Fibroblast of lung (primary cell): Measurements from ENCODE around the gene TMEM63C. TPM values are rescaled to one million over a fixed set of nuclear protein-coding genes. Genes with fewer than 3 reads are reported as not detected.

Experiments used
- DNase-seq, 2 donors: peaks; one replicate each; pipeline versions ENCODE4 v3.0.0 to v3.0.0-alpha.2; 2010; ENCODE audit warnings: low read depth in 2 of 2
- H2AFZ ChIP-seq: 2 replicates; pipeline ENCODE4 v1.5.1; 2012; ENCODE audit warnings: low read length, control low read depth, inconsistent platforms
- H3K27ac ChIP-seq: 2 replicates; pipeline ENCODE4 v1.5.1; 2011; ENCODE audit warnings: low read length, control low read depth; ENCODE audit not compliant: insufficient read depth
- H3K27me3 ChIP-seq: 2 replicates; pipeline ENCODE4 v1.5.1; 2011; ENCODE audit warnings: mild to moderate bottlenecking, low read length; ENCODE audit not compliant: control insufficient read depth, insufficient read depth
- H3K36me3 ChIP-seq: 2 replicates; pipeline ENCODE4 v1.5.1; 2011; ENCODE audit warnings: low read length; ENCODE audit not compliant: control insufficient read depth, insufficient read depth
- H3K4me1 ChIP-seq: 2 replicates; pipeline ENCODE4 v1.5.1; 2011; ENCODE audit warnings: low read length; ENCODE audit not compliant: control insufficient read depth, insufficient read depth; ENCODE audit errors: extremely low read depth
- H3K4me2 ChIP-seq: 2 replicates; pipeline ENCODE4 v1.5.1; 2011; ENCODE audit warnings: low read length, control low read depth; ENCODE audit not compliant: insufficient read depth; ENCODE audit errors: extremely low read depth
- H3K4me3 ChIP-seq, 4 experiments: fragments of 200-600 bp in 1 of 4; sonication (generic) in 1 of 4; replicated peaks in 1 of 4; 2 replicates each; pipeline ENCODE4 v1.5.1; 2011 to 2016; ENCODE audit warnings: low read length in 4 of 4, low read depth in 3 of 4, mild to moderate bottlenecking in 3 of 4, control low read depth in 2 of 4, inconsistent platforms in 1 of 4, mixed read lengths in 1 of 4; ENCODE audit not compliant: insufficient read depth in 1 of 4; ENCODE audit errors: control extremely low read depth in 1 of 4
- H3K79me2 ChIP-seq: 2 replicates; pipeline ENCODE4 v1.5.1; 2012; ENCODE audit warnings: mild to moderate bottlenecking, low read length, inconsistent platforms; ENCODE audit not compliant: control insufficient read depth, insufficient read depth
- H3K9ac ChIP-seq: 2 replicates; pipeline ENCODE4 v1.5.1; 2011; ENCODE audit warnings: mild to moderate bottlenecking, low read length, control low read depth; ENCODE audit not compliant: insufficient read depth
- H3K9me3 ChIP-seq: 2 replicates; pipeline ENCODE4 v1.5.1; 2012; ENCODE audit warnings: low read depth, low read length; ENCODE audit not compliant: control insufficient read depth, insufficient read depth
- H4K20me1 ChIP-seq: 2 replicates; pipeline ENCODE4 v1.5.1; 2011; ENCODE audit warnings: low read length; ENCODE audit not compliant: control insufficient read depth, insufficient read depth; ENCODE audit errors: extremely low read depth
- EZH2 ChIP-seq: IDR thresholded peaks from 2 replicates; pipeline ENCODE4 v1.5.1; 2012; ENCODE audit warnings: low read length, control low read depth, mild to moderate bottlenecking; ENCODE audit errors: missing control alignments
- polyA plus RNA-seq, 2 donors: library from polyadenylated mRNA; depleted of rRNA in 1 of 2; stranded (reverse) in 1 of 2; unstranded in 1 of 2; fragments of >200 nt; gene quantifications; 2 replicates each; pipeline ENCODE4 v1.2.1, GENCODE V29; 2011 to 2012; ENCODE audit warnings: missing spikeins in 1 of 2
- total RNA-seq: library from RNA; depleted of rRNA; stranded (reverse); fragments of >200 nt; gene quantifications from 2 replicates; pipeline ENCODE4 v1.2.1, GENCODE V29; 2014
- TF ChIP-seq, protein P1 (sequence below), 2 donors: IDR thresholded peaks in 1 of 2; conservative IDR thresholded peaks in 1 of 2; 1 replicate in 1 of 2; 2 replicates in 1 of 2; pipeline ENCODE4 v1.5.1; 2011 to 2012; ENCODE audit warnings: low read length in 2 of 2, control low read depth in 1 of 2, inconsistent platforms in 1 of 2, low read depth in 1 of 2, mild to moderate bottlenecking in 1 of 2

Gene TMEM63C
- total and polyA plus RNA-seq, 2 donors (not counting 1 experiment from before 2014, with no cell fraction given) = 0.66 TPM; not detected in 1

DNA sequence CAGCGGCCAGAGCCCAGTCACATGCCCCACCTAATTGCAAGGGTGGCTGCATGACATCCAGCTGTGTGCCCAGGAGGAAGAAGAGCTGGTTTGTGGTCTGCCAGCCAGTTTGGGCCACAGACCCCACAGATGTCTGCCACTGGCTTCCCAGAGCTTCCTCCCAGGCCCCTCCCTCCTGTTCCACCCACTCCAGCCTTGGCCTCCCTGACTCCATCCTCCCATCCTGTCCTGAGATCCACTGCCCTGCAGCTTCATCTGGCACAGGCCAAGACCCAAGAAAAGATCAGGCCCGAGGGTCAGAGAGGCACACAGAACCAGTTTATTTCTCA lies 83.6 kb downstream of the TMEM63C start:
- TF ChIP-seq, protein P1, sequence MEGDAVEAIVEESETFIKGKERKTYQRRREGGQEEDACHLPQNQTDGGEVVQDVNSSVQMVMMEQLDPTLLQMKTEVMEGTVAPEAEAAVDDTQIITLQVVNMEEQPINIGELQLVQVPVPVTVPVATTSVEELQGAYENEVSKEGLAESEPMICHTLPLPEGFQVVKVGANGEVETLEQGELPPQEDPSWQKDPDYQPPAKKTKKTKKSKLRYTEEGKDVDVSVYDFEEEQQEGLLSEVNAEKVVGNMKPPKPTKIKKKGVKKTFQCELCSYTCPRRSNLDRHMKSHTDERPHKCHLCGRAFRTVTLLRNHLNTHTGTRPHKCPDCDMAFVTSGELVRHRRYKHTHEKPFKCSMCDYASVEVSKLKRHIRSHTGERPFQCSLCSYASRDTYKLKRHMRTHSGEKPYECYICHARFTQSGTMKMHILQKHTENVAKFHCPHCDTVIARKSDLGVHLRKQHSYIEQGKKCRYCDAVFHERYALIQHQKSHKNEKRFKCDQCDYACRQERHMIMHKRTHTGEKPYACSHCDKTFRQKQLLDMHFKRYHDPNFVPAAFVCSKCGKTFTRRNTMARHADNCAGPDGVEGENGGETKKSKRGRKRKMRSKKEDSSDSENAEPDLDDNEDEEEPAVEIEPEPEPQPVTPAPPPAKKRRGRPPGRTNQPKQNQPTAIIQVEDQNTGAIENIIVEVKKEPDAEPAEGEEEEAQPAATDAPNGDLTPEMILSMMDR (conservative IDR thresholded peaks at IDR 0.05 in 1 of 2, IDR thresholded peaks at IDR 0.05 in 1 of 2; ENCODE audit: low read depth in 1 of 2, low read length in 2 of 2) = no peak
- no peak for TF ChIP-seq EZH2
- Histone ChIP-seq H3K4me3 (no peak overlapping the region), H3K4me2 (no peak overlapping the region), H3K36me3 (no peaks in the 10 kb centered on the region), H3K79me2 (no peaks in the 10 kb centered on the region), H3K27me3 (peaks cover 20% of the 10 kb centered on the region), H3K27ac (no peak overlapping the region), H4K20me1 (no peaks in the 10 kb centered on the region), H3K9me3 (no peaks in the 10 kb centered on the region), H2AFZ (no peak overlapping the region), H3K9ac (no peak overlapping the region), H3K4me1 (no peaks in the 10 kb centered on the region)
- DNase-seq = no peak

DNA sequence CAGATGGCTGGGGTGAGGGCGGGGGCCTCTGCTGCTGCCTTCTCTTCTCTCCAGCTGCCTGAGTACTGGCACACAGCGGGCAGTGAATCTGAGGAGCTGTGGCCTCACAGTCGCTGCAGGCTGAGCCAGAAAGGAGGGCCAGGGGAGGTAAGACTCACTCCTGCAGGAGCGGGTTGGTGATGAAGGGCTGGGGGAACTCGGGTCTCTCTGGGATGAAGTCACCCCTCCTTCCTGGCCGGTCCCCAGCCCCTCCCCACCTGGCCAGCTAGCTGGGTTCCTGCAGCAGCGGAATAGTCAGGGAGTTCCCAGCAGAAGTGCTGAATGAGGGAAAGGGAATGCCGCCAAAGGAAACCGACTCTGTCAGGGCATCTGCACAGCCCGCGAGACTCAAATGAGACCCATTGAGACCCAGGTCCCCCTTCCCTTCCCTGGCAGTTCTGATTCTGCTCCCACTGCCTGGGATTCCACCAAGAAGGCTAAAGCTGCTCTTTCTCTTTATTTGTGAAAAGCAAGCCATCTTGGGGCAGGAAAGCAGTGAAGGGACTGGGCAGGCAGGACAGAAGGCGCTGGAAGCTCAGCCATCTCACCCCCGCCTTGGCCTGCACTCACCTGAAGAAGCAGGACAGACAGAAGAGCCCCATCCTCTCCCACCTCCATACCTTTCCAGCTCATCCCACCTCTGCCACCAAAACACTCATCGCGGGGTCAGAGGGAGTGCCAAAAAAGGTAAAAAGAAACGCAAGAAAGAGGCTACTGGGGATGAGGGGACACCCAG lies 84.2 kb downstream of the TMEM63C start:
- no peak overlapping the region for H3K4me3 ChIP-seq
- no peaks in the 10 kb centered on the region for H3K9me3 ChIP-seq
- H3K9ac ChIP-seq = no peak overlapping the region
- no peak overlapping the region for H3K27ac ChIP-seq
- no peaks in the 10 kb centered on the region for H3K36me3 ChIP-seq
- no peaks in the 10 kb centered on the region for H3K79me2 ChIP-seq
- H4K20me1 ChIP-seq = no peaks in the 10 kb centered on the region
- TF ChIP-seq EZH2 = no peak
- TF ChIP-seq, protein P1 (conservative IDR thresholded peaks at IDR 0.05 in 1 of 2, IDR thresholded peaks at IDR 0.05 in 1 of 2; ENCODE audit: low read depth in 1 of 2, low read length in 2 of 2) = no peak
- DNase-seq = no peak
- no peaks in the 10 kb centered on the region for H3K4me1 ChIP-seq
- H2AFZ ChIP-seq = no peak overlapping the region
- H3K27me3 ChIP-seq = peaks cover 24% of the 10 kb centered on the region
- no peak overlapping the region for H3K4me2 ChIP-seq

DNA sequence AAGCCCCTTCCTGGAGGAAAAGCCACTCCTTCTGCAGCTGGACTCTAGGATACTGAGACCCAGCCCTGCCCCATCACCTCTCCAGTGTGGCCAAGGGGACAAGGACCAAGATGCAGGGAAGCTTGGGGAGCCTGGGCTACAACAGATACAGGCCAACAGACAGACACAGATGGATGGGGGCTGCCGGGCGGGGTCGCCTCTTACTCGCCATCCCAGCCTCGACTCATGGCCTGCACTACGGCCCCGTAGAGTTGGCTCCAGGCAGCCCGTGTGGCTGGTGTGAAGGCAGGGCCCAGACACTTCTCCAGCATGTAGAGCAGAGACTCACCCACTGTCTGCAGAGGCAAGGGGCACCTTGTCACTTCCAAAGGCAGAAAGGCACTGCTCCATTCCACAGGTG lies 84.7 kb downstream of the TMEM63C start:
- Histone ChIP-seq H3K4me1 (no peaks in the 10 kb centered on the region), H3K36me3 (no peaks in the 10 kb centered on the region), H3K27me3 (peaks cover 26% of the 10 kb centered on the region), H3K79me2 (no peaks in the 10 kb centered on the region), H4K20me1 (no peaks in the 10 kb centered on the region), H3K9me3 (no peaks in the 10 kb centered on the region), H3K9ac (no peak overlapping the region), H2AFZ (no peak overlapping the region), H3K27ac (no peak overlapping the region), H3K4me2 (no peak overlapping the region), H3K4me3 (no peak overlapping the region)
- DNase-seq = no peak
- TF ChIP-seq, protein P1 (conservative IDR thresholded peaks at IDR 0.05 in 1 of 2, IDR thresholded peaks at IDR 0.05 in 1 of 2; ENCODE audit: low read depth in 1 of 2, low read length in 2 of 2) = no peak
- TF ChIP-seq EZH2 = no peak
